A549 (cell line): ENCODE data around the gene GPR160. TPM values are rescaled to one million over a fixed set of nuclear protein-coding genes. Genes with fewer than 3 reads are reported as not detected.

Experiments used
- ATAC-seq, 2 experiments: fragments of 200-7000 bp in 1 of 2; fragments of >200 bp in 1 of 2; cut with Nextera tagmentation in 1 of 2; cut with Tn5 transposase in 1 of 2; 3 replicates each; pipeline versions ENCODE4 v1.8.0 to v1.9.1; 2018 to 2020; ENCODE audit warnings: mild to moderate bottlenecking in 1 of 2, moderate library complexity in 1 of 2
- CTCF ChIA-PET: fragments of 300-600 bp; sonication (Branson Sonifier 250); formaldehyde crosslinking; extraction: SDS; loops from one replicate; lab custom pipeline; 2021; ENCODE audit warnings: antibody characterized with exemption, inconsistent platforms; lab: Yijun Ruan, JAX
- POLR2A ChIA-PET: fragments of 350-600 bp; formaldehyde crosslinking; extraction: SDS; loops from one replicate; lab custom pipeline; 2021; ENCODE audit warnings: antibody characterized with exemption, inconsistent platforms; lab: Yijun Ruan, JAX
- DNase-seq, 2 experiments: peaks; one replicate each; pipeline versions ENCODE4 v3.0.0 to v3.0.0-alpha.2; 2011 to 2016; ENCODE audit warnings: low read depth in 1 of 2, low spot score in 1 of 2
- FAIRE-seq: peaks from 2 replicates; lab custom pipeline; 2011; peaks lifted over from hg19 to GRCh38; lab: Jason Lieb, UNC
- H3K27ac ChIP-seq, 2 experiments: fragments of >200 bp; sonication (Bioruptor Twin); formaldehyde crosslinking; 3 replicates each; pipeline ENCODE4 v1.5.1; 2016 to 2017
- H3K4me1 ChIP-seq: fragments of >200 bp; sonication (Bioruptor Twin); formaldehyde crosslinking; 3 replicates; pipeline ENCODE4 v1.6.1; 2016
- H3K4me2 ChIP-seq: fragments of >200 bp; sonication (Bioruptor Twin); formaldehyde crosslinking; 3 replicates; pipeline ENCODE4 v1.6.1; 2016
- H3K4me3 ChIP-seq: fragments of >200 bp; sonication (Bioruptor Twin); formaldehyde crosslinking; 3 replicates; pipeline ENCODE4 v1.5.1; 2016
- H3K9me3 ChIP-seq: fragments of >200 bp; sonication (Bioruptor Twin); formaldehyde crosslinking; 3 replicates; pipeline ENCODE4 v1.6.1; 2016
- ATOH8 ChIP-seq: fragments of 250-450 bp; sonication (Bioruptor Pico); IDR thresholded peaks from 2 replicates; pipeline ENCODE4 v1.5.0; 2020; ENCODE audit warnings: low read depth, mild to moderate bottlenecking, moderate library complexity
- CBX2 ChIP-seq: fragments of 200-600 bp; sonication (generic); IDR thresholded peaks from 2 replicates; pipeline ENCODE4 v1.6.1; 2016; ENCODE audit warnings: low read depth, mild to moderate bottlenecking, borderline replicate concordance
- CBX8 ChIP-seq: fragments of 200-600 bp; sonication (generic); IDR thresholded peaks from 2 replicates; pipeline ENCODE4 v1.6.1; 2016
- CEBPB ChIP-seq, 2 experiments: fragments of >200 bp in 1 of 2; sonication (Bioruptor Twin) in 1 of 2; formaldehyde crosslinking in 1 of 2; IDR thresholded peaks; 2 replicates each; pipeline ENCODE4 v1.6.1; 2012 to 2016
- CHD2 ChIP-seq: fragments of 150-350 bp; IDR thresholded peaks from 2 replicates; pipeline ENCODE4 v1.6.1; 2014; ENCODE audit warnings: low read length; ENCODE audit not compliant: partially characterized antibody
- CHD4 ChIP-seq: fragments of 200-600 bp; sonication (generic); IDR thresholded peaks from 2 replicates; pipeline ENCODE4 v1.6.1; 2016; ENCODE audit warnings: antibody characterized with exemption, mild to moderate bottlenecking, borderline replicate concordance
- E2F6 ChIP-seq: IDR thresholded peaks from 2 replicates; pipeline ENCODE4 v1.6.1; 2012; ENCODE audit warnings: low read depth, borderline replicate concordance
- EP300 ChIP-seq, 2 experiments: fragments of >200 bp; sonication (Bioruptor Twin); formaldehyde crosslinking; IDR thresholded peaks; 2 replicates in 1 of 2; 3 replicates in 1 of 2; pipeline ENCODE4 v1.6.1; 2016 to 2017
- ESRRA ChIP-seq: fragments of 150-350 bp; IDR thresholded peaks from 2 replicates; pipeline ENCODE4 v1.6.1; 2014; ENCODE audit warnings: mild to moderate bottlenecking, low read length, borderline replicate concordance
- FOSB ChIP-seq: fragments of 250-450 bp; sonication (Bioruptor Pico); IDR thresholded peaks from 2 replicates; pipeline ENCODE4 v1.5.0; 2020; ENCODE audit warnings: mild to moderate bottlenecking, moderate library complexity
- FOSL2 ChIP-seq, 2 experiments: fragments of 450-650 bp in 1 of 2; fragments of >200 bp in 1 of 2; sonication (Bioruptor Twin) in 1 of 2; formaldehyde crosslinking; IDR thresholded peaks; 2 replicates each; pipeline versions ENCODE4 v1.5.0 to v1.6.1; 2016 to 2020; ENCODE audit warnings: mild to moderate bottlenecking in 1 of 2, moderate library complexity in 1 of 2
- FOXS1 ChIP-seq: fragments of 250-450 bp; sonication (Bioruptor Pico); IDR thresholded peaks from 2 replicates; pipeline ENCODE4 v1.5.0; 2020; ENCODE audit warnings: mild to moderate bottlenecking, moderate library complexity
- HDAC2 ChIP-seq: fragments of 200-600 bp; sonication (generic); IDR thresholded peaks from 2 replicates; pipeline ENCODE4 v1.6.1; 2016
- HES2 ChIP-seq: fragments of >200 bp; sonication (Bioruptor Twin); formaldehyde crosslinking; IDR thresholded peaks from 2 replicates; pipeline ENCODE4 v1.6.1; 2016
- HOXB5 ChIP-seq: fragments of 250-450 bp; sonication (Bioruptor Pico); IDR thresholded peaks from 2 replicates; pipeline ENCODE4 v1.5.0; 2020; ENCODE audit warnings: mild to moderate bottlenecking, moderate library complexity
- JUN ChIP-seq, 2 experiments: fragments of >200 bp; sonication (Bioruptor Twin); formaldehyde crosslinking; IDR thresholded peaks; 2 replicates in 1 of 2; 3 replicates in 1 of 2; pipeline ENCODE4 v1.6.1; 2016 to 2017
- KDM1A ChIP-seq: fragments of 200-600 bp; sonication (generic); IDR thresholded peaks from 2 replicates; pipeline ENCODE4 v1.6.1; 2016; ENCODE audit warnings: low read depth, mild to moderate bottlenecking
- MAZ ChIP-seq: fragments of 150-350 bp; IDR thresholded peaks from 2 replicates; pipeline ENCODE4 v1.6.1; 2014; ENCODE audit warnings: antibody characterized with exemption, low read depth, low read length, borderline replicate concordance
- NFE2L2 ChIP-seq: fragments of 150-350 bp; conservative IDR thresholded peaks from 2 replicates; pipeline ENCODE4 v1.6.1; 2014; ENCODE audit warnings: low read length
- NPAS2 ChIP-seq: fragments of 250-450 bp; sonication (Bioruptor Pico); IDR thresholded peaks from 2 replicates; pipeline ENCODE4 v1.8.0; 2022; ENCODE audit warnings: mild to moderate bottlenecking, moderate library complexity, borderline replicate concordance
- PBX3 ChIP-seq: IDR thresholded peaks from 2 replicates; pipeline ENCODE4 v1.6.1; 2012
- PHF8 ChIP-seq: fragments of 200-600 bp; sonication (generic); IDR thresholded peaks from 2 replicates; pipeline ENCODE4 v1.6.1; 2016; ENCODE audit warnings: low read depth, mild to moderate bottlenecking, antibody characterized with exemption, moderate library complexity, borderline replicate concordance
- RCOR1 ChIP-seq: fragments of 150-350 bp; IDR thresholded peaks from 2 replicates; pipeline ENCODE4 v1.6.1; 2014; ENCODE audit warnings: antibody characterized with exemption, low read length, low read depth
- RFX5 ChIP-seq: fragments of 450-650 bp; IDR thresholded peaks from 2 replicates; pipeline ENCODE4 v1.7.1; 2014; ENCODE audit warnings: antibody characterized with exemption, mild to moderate bottlenecking, moderate library complexity
- SMC3 ChIP-seq: fragments of >200 bp; sonication (Bioruptor Twin); formaldehyde crosslinking; IDR thresholded peaks from 3 replicates; pipeline ENCODE4 v1.6.1; 2018; ENCODE audit warnings: inconsistent platforms
- TP53 ChIP-seq: fragments of 250-450 bp; sonication (Bioruptor Pico); IDR thresholded peaks from 2 replicates; pipeline ENCODE4 v1.5.0; 2021; ENCODE audit warnings: mild to moderate bottlenecking, moderate library complexity
- WGBS: methylation state at CpG from one replicate; pipeline ENCODE4 v1.1.6; 2017; ENCODE audit errors: missing lambda C conversion rate; 5-methylcytosine and 5-hydroxymethylcytosine counted together
- polyA plus RNA-seq, 4 experiments: library from polyadenylated mRNA; depleted of rRNA in 3 of 4; stranded (reverse); fragments of >200 nt; fragmentation: RNase III in 1 of 4; extraction: RNeasy Plus Mini Kit Qiagen cat#74134 plus additional on column Dnase treatment in 1 of 4; gene quantifications; 2 replicates in 3 of 4; 3 replicates in 1 of 4; pipeline ENCODE4 v1.2.3, GENCODE V29; 2011 to 2017

GPR160 gene
- polyA plus RNA-seq, 2 of the 4 experiments (the other 2 are of a cell fraction): 2.0 to 6.3 TPM

GRCh38 chr3:169998668-169999131 is 39.1 kb upstream of the GPR160 start:
- H3K27ac ChIP-seq: no peak overlapping the region
- H3K4me3 ChIP-seq: no peak overlapping the region
- no peaks in the 10 kb centered on the region for H3K9me3 ChIP-seq
- TF ChIP-seq FOSL2 (IDR thresholded peaks at IDR 0.05): no peak
- TF ChIP-seq FOSL2 (CRISPR knock-in tag; IDR thresholded peaks at IDR 0.05): peak; percentile 57
- peak; percentile 73 to 85 for TF ChIP-seq CEBPB (IDR thresholded peaks at IDR 0.05)
- no peak for TF ChIP-seq SMC3
- TF ChIP-seq EP300 (IDR thresholded peaks at IDR 0.05): peak in 1 of 2 experiments; percentile 45; a peak in 1 of 5 replicates
- TF ChIP-seq, all 56 proteins: peak for 3
- 29% methylated on average over 2 of the region's 2 CpGs for WGBS
- FAIRE-seq (no peak), ATAC-seq (peak; percentile 69 to 82), DNase-seq (peak in 1 of 2 experiments; percentile 58)
- Histone ChIP-seq H3K4me1 (0 out of 3 replicates have a peak, but pooled peaks cover 3% of the 10 kb centered on the region), H3K4me2 (no peak overlapping the region)
- ChIA-PET CTCF (interaction anchor here (0.7 kb wide), 1 partner anchor 21 kb away, joined by 3 read pairs; no protein-coding TSS in a partner anchor), POLR2A (interaction anchor here (1.0 kb wide), 1 partner anchor 31 kb away, joined by 4 read pairs; no protein-coding TSS in a partner anchor)

GRCh38 chr3:169999433-169999832 is 38.4 kb upstream of the GPR160 start:
- DNase-seq: no peak
- H3K27ac ChIP-seq: no peak overlapping the region
- TF ChIP-seq JUN (IDR thresholded peaks at IDR 0.05) (no peak), RCOR1 (no peak), MAZ (no peak), FOXS1 (CRISPR knock-in tag) (no peak), HDAC2 (no peak), CHD2 (no peak), PBX3 (no peak)
- TF ChIP-seq, all 56 proteins: peak for 0
- FAIRE-seq: no peak
- H3K4me1 ChIP-seq: 0 out of 3 replicates have a peak, but pooled peaks cover 3% of the 10 kb centered on the region
- 94% methylated on average over 1 of the region's 1 CpG for WGBS
- ChIA-PET CTCF (no interaction called here), POLR2A (no interaction called here)
- H3K9me3 ChIP-seq: no peaks in the 10 kb centered on the region
- ATAC-seq: no peak
- no peak overlapping the region for H3K4me2 ChIP-seq
- H3K4me3 ChIP-seq: no peak overlapping the region

- FAIRE-seq (no peak), ATAC-seq (no peak), DNase-seq (no peak)
- H3K4me3 ChIP-seq: no peak overlapping the region
- WGBS: 100% methylated on average over 2 of the region's 2 CpGs
- CTCF ChIA-PET: interaction anchor here (1.1 kb wide), 1 partner anchor 19 kb away, joined by 3 read pairs; no protein-coding TSS in a partner anchor
- no peak for TF ChIP-seq HDAC2
- no peak overlapping the region for H3K4me2 ChIP-seq
- 0 out of 3 replicates have a peak, but pooled peaks cover 3% of the 10 kb centered on the region for H3K4me1 ChIP-seq
- no peak overlapping the region for H3K27ac ChIP-seq
- POLR2A ChIA-PET: no interaction called here
- no peaks in the 10 kb centered on the region for H3K9me3 ChIP-seq
Measured at GRCh38 chr3:170000051-170000450, 37.7 kb upstream of the GPR160 start.

- Histone ChIP-seq H3K27ac (no peak overlapping the region), H3K4me3 (no peak overlapping the region), H3K4me2 (no peak overlapping the region), H3K9me3 (no peaks in the 10 kb centered on the region), H3K4me1 (0 out of 3 replicates have a peak, but pooled peaks cover 3% of the 10 kb centered on the region)
- POLR2A ChIA-PET: no interaction called here
- FAIRE-seq (no peak), DNase-seq (no peak), ATAC-seq (no peak)
- TF ChIP-seq PBX3 (no peak), HES2 (no peak), ATOH8 (CRISPR knock-in tag) (no peak), NFE2L2 (no peak), KDM1A (no peak), RFX5 (no peak), ESRRA (no peak), HOXB5 (CRISPR knock-in tag) (no peak), NPAS2 (no peak), MAZ (no peak), TP53 (CRISPR knock-in tag) (no peak), CHD4 (no peak), FOSB (CRISPR knock-in tag) (no peak), CBX8 (no peak), EP300 (IDR thresholded peaks at IDR 0.05) (no peak), PHF8 (no peak), E2F6 (no peak), CBX2 (no peak)
- CTCF ChIA-PET: no interaction called here
- 91% methylated on average over 10 of the region's 10 CpGs for WGBS
Measured at GRCh38 chr3:170002231-170002630, 35.6 kb upstream of the GPR160 start.
